Testis (tissue), 2 donors: Measurements from ENCODE around the gene SEC23IP.

Source experiments
- CTCF ChIP-seq, 3 experiments: fragments of 450-650 bp in 2 of 3; fragments of 200-600 bp in 1 of 3; sonication (generic) in 1 of 3; IDR thresholded peaks; one replicate each; pipeline ENCODE4 v1.5.1; 2016 to 2019; ENCODE audit warnings: antibody characterized with exemption in 3 of 3, mild to moderate bottlenecking in 2 of 3, moderate library complexity in 1 of 3
- POLR2A ChIP-seq: fragments of 450-650 bp; IDR thresholded peaks from one replicate; pipeline ENCODE4 v1.6.1; 2017; ENCODE audit warnings: antibody characterized with exemption, mild to moderate bottlenecking, moderate library complexity

GRCh38 chr10:119991066-119991465, 98.5 kb downstream of the SEC23IP start:
- TF ChIP-seq CTCF (IDR thresholded peaks at IDR 0.05), result no peak
- TF ChIP-seq POLR2A, result no peak
